H1 (cell line): ENCODE measurements around the gene TXNL4A. TPM values are rescaled to one million over a fixed set of nuclear protein-coding genes. Genes with fewer than 3 reads are reported as not detected.

ENCODE experiments used
- CTCF ChIA-PET: fragments of 300-600 bp; sonication (Branson Sonifier 250); formaldehyde crosslinking; loops from one replicate; lab custom pipeline; 2021; ENCODE audit not compliant: partially characterized antibody; lab: Charles Lee
- POLR2A ChIA-PET: fragments of 300-600 bp; sonication (Branson Sonifier 250); formaldehyde crosslinking; loops from one replicate; lab custom pipeline; 2021; ENCODE audit warnings: inconsistent platforms; ENCODE audit not compliant: partially characterized antibody; lab: Charles Lee
- DNase-seq, 2 experiments: peaks; one replicate each; pipeline versions ENCODE4 v3.0.0 to v3.0.0-alpha.2; 2010 to 2022; ENCODE audit warnings: low spot score in 2 of 2, low read depth in 1 of 2, mixed read lengths in 1 of 2
- FAIRE-seq: peaks from 2 replicates; lab custom pipeline; 2011; peaks lifted over from hg19 to GRCh38; lab: Jason Lieb, UNC
- H2AFZ ChIP-seq: 2 replicates; pipeline ENCODE4 v1.8.1; 2012; ENCODE audit warnings: low read length, inconsistent platforms
- H2AK5ac ChIP-seq: 2 replicates; pipeline ENCODE4 v1.6.1; 2013; ENCODE audit warnings: low read depth, low read length
- H2BK120ac ChIP-seq: replicated peaks from 2 replicates; pipeline ENCODE3; 2013; ENCODE audit warnings: low read depth, low read length, inconsistent platforms
- H2BK12ac ChIP-seq: 2 replicates; pipeline ENCODE4 v1.6.1; 2013; ENCODE audit warnings: low read depth, low read length
- H2BK15ac ChIP-seq: 2 replicates; pipeline ENCODE4 v1.6.1; 2013; ENCODE audit warnings: low read length
- H2BK20ac ChIP-seq: 2 replicates; pipeline ENCODE4 v1.6.1; 2013; ENCODE audit warnings: low read length
- H2BK5ac ChIP-seq: 2 replicates; pipeline ENCODE4 v1.6.1; 2013; ENCODE audit warnings: low read depth, low read length
- H3K14ac ChIP-seq: 2 replicates; pipeline ENCODE4 v1.6.1; 2013; ENCODE audit warnings: inconsistent platforms; ENCODE audit not compliant: insufficient read length
- H3K18ac ChIP-seq: 2 replicates; pipeline ENCODE4 v1.6.1; 2013; ENCODE audit warnings: low read length; ENCODE audit errors: extremely low read depth
- H3K23ac ChIP-seq: 2 replicates; pipeline ENCODE4 v1.6.1; 2013; ENCODE audit warnings: inconsistent platforms; ENCODE audit not compliant: insufficient read length
- H3K23me2 ChIP-seq: 2 replicates; pipeline ENCODE4 v1.6.1; 2013; ENCODE audit warnings: low read depth, low read length
- H3K27ac ChIP-seq: 2 replicates; pipeline ENCODE4 v1.6.1; 2011; ENCODE audit warnings: low read depth, low read length, inconsistent platforms
- H3K27me3 ChIP-seq, 4 experiments: replicated peaks in 1 of 4; 1 replicate in 1 of 4; 2 replicates in 3 of 4; pipeline versions ENCODE4 v1.6.1 to v1.8.1; 2011 to 2013; ENCODE audit warnings: low read length in 3 of 4, mild to moderate bottlenecking in 3 of 4, inconsistent platforms in 2 of 4, mixed read lengths in 2 of 4, moderate library complexity in 1 of 4; ENCODE audit not compliant: control insufficient read depth in 3 of 4, insufficient read depth in 3 of 4; ENCODE audit errors: extremely low read depth in 1 of 4
- H3K36me3 ChIP-seq, 4 experiments: 2 replicates each; pipeline versions ENCODE4 v1.6.1 to v1.8.1; 2011 to 2013; ENCODE audit warnings: mild to moderate bottlenecking in 4 of 4, low read length in 3 of 4, moderate library complexity in 2 of 4, control low read depth in 1 of 4, inconsistent platforms in 1 of 4; ENCODE audit not compliant: insufficient read depth in 4 of 4, control insufficient read depth in 2 of 4
- H3K4ac ChIP-seq: replicated peaks from 2 replicates; pipeline ENCODE3; 2013; ENCODE audit warnings: low read length, low read depth, mixed read lengths, inconsistent platforms; ENCODE audit not compliant: insufficient read length
- H3K4me1 ChIP-seq, 4 experiments: replicated peaks in 1 of 4; 1 replicate in 1 of 4; 2 replicates in 3 of 4; pipeline versions ENCODE4 v1.6.1 to v1.8.1; 2011 to 2013; ENCODE audit warnings: low read length in 3 of 4, inconsistent platforms in 2 of 4, mixed read lengths in 1 of 4; ENCODE audit not compliant: insufficient read depth in 4 of 4, control insufficient read depth in 3 of 4
- H3K4me2 ChIP-seq, 2 experiments: 2 replicates each; pipeline versions ENCODE4 v1.6.1 to v1.8.1; 2011 to 2013; ENCODE audit warnings: low read depth in 2 of 2, low read length in 2 of 2, control low read depth in 1 of 2, inconsistent platforms in 1 of 2, mild to moderate bottlenecking in 1 of 2; ENCODE audit not compliant: insufficient read depth in 1 of 2
- H3K4me3 ChIP-seq, 4 experiments: fragments of 200-600, 300-600 bp in 1 of 4; sonication (generic), shearing (Covaris generic), sonication (Bioruptor Twin) in 1 of 4; 2 replicates each; pipeline versions ENCODE4 v1.5.1 to v1.8.1; 2011 to 2016; ENCODE audit warnings: low read length in 4 of 4, low read depth in 3 of 4, control low read depth in 2 of 4, inconsistent platforms in 2 of 4, mild to moderate bottlenecking in 2 of 4, mixed read lengths in 1 of 4, moderate library complexity in 1 of 4; ENCODE audit not compliant: insufficient read depth in 2 of 4; ENCODE audit errors: extremely low read depth in 1 of 4
- H3K56ac ChIP-seq: replicated peaks from 2 replicates; pipeline ENCODE3; 2013; ENCODE audit warnings: low read depth, mild to moderate bottlenecking, mixed read lengths, low read length, inconsistent platforms; ENCODE audit not compliant: insufficient read length
- H3K79me1 ChIP-seq: 2 replicates; pipeline ENCODE4 v1.6.1; 2013; ENCODE audit warnings: low read depth, low read length, control low read depth
- H3K79me2 ChIP-seq, 2 experiments: 2 replicates each; pipeline versions ENCODE4 v1.6.1 to v1.8.1; 2012 to 2013; ENCODE audit warnings: low read length in 2 of 2, mild to moderate bottlenecking in 2 of 2, inconsistent platforms in 1 of 2; ENCODE audit not compliant: insufficient read depth in 2 of 2, control insufficient read depth in 1 of 2
- H3K9ac ChIP-seq, 4 experiments: replicated peaks in 1 of 4; 1 replicate in 1 of 4; 2 replicates in 3 of 4; pipeline versions ENCODE4 v1.6.1 to v1.8.1; 2011 to 2013; ENCODE audit warnings: low read depth in 3 of 4, low read length in 3 of 4, control low read depth in 2 of 4, mild to moderate bottlenecking in 2 of 4, moderate library complexity in 2 of 4, inconsistent platforms in 1 of 4; ENCODE audit errors: extremely low read depth in 1 of 4
- H3K9me3 ChIP-seq, 2 experiments: 2 replicates each; pipeline versions ENCODE4 v1.6.1 to v1.8.1; 2012 to 2013; ENCODE audit warnings: mild to moderate bottlenecking in 2 of 2, moderate library complexity in 2 of 2, control low read depth in 1 of 2, inconsistent platforms in 1 of 2, low read depth in 1 of 2, low read length in 1 of 2, mixed read lengths in 1 of 2; ENCODE audit not compliant: insufficient read depth in 2 of 2
- H4K20me1 ChIP-seq, 2 experiments: replicated peaks in 1 of 2; 2 replicates each; pipeline versions ENCODE3 to v1.8.1; 2011 to 2013; ENCODE audit warnings: inconsistent platforms in 2 of 2, low read length in 2 of 2, mild to moderate bottlenecking in 1 of 2; ENCODE audit not compliant: insufficient read depth in 2 of 2, control insufficient read depth in 1 of 2
- H4K5ac ChIP-seq: 2 replicates; pipeline ENCODE4 v1.6.1; 2013; ENCODE audit warnings: low read length, low read depth, mixed read lengths, inconsistent platforms; ENCODE audit not compliant: insufficient read length
- H4K8ac ChIP-seq: 2 replicates; pipeline ENCODE4 v1.8.0; 2013; ENCODE audit warnings: mild to moderate bottlenecking, moderate library complexity, low read length, inconsistent platforms; ENCODE audit not compliant: insufficient read depth; ENCODE audit errors: extremely low read depth
- H4K91ac ChIP-seq: replicated peaks from 2 replicates; pipeline ENCODE3; 2013; ENCODE audit warnings: low read length, mixed read lengths, inconsistent platforms; ENCODE audit not compliant: insufficient read length
- HDAC2 ChIP-seq, 2 experiments: fragments of 300-600 bp in 1 of 2; sonication (generic) in 1 of 2; IDR thresholded peaks; 2 replicates each; pipeline ENCODE4 v1.6.1; 2011 to 2012; ENCODE audit warnings: low read depth in 2 of 2, low read length in 2 of 2, mild to moderate bottlenecking in 2 of 2, moderate library complexity in 2 of 2, borderline replicate concordance in 1 of 2, inconsistent platforms in 1 of 2
- HDAC6 ChIP-seq: IDR thresholded peaks from one replicate; pipeline ENCODE4 v1.7.1; 2012; ENCODE audit warnings: low read depth, mild to moderate bottlenecking, inconsistent platforms, low read length, moderate library complexity
- RAD21 ChIP-seq, 2 experiments: IDR thresholded peaks in 1 of 2; conservative IDR thresholded peaks in 1 of 2; 2 replicates each; pipeline ENCODE4 v1.6.1; 2011; ENCODE audit warnings: low read depth in 2 of 2, low read length in 2 of 2, improper control_type of control experiment in 1 of 2, inconsistent platforms in 1 of 2, mild to moderate bottlenecking in 1 of 2, moderate library complexity in 1 of 2
- WGBS, 2 experiments: shearing (Covaris generic) in 1 of 2; methylation state at CpG; one replicate each; pipeline versions ENCODE4 v1.1.6 to v1.1.7; 2013 to 2015; ENCODE audit warnings: low lambda C conversion rate in 2 of 2, mixed read lengths in 2 of 2, inconsistent platforms in 1 of 2, low coverage in 1 of 2, missing lambda C conversion rate in 1 of 2; ENCODE audit not compliant: insufficient replicate concordance in 2 of 2, insufficient coverage in 1 of 2, insufficient read length in 1 of 2; ENCODE audit errors: extremely low coverage in 1 of 2, missing lambda C conversion rate in 1 of 2; 5-methylcytosine and 5-hydroxymethylcytosine counted together
- polyA plus RNA-seq, 7 experiments: library from polyadenylated mRNA; depleted of rRNA in 3 of 7; stranded (reverse) in 5 of 7; unstranded in 2 of 7; fragments of >200 nt in 5 of 7; fragments of 200-250 nt in 2 of 7; gene quantifications; 1 replicate in 5 of 7; 2 replicates in 1 of 7; 4 replicates in 1 of 7; pipeline versions ENCODE4 v1.2.1 to v1.2.3, GENCODE V29; 2011 to 2013; ENCODE audit warnings: missing spikeins in 2 of 7, mixed read lengths in 2 of 7
- total RNA-seq: library from RNA; stranded (reverse); fragmentation: NEBNext Ultra II Directional; extraction: Animal tissue kit (Norgen Biotek cat#: 25700); gene quantifications from 2 replicates; pipeline ENCODE4 v1.2.1, GENCODE V29; 2021
- TF ChIP-seq, protein P1 (sequence below), 3 experiments: IDR thresholded peaks; 1 replicate in 2 of 3; 2 replicates in 1 of 3; pipeline versions ENCODE4 v1.5.1 to v1.6.1; 2011; ENCODE audit warnings: low read length in 3 of 3, mild to moderate bottlenecking in 3 of 3, inconsistent platforms in 2 of 3, low read depth in 1 of 3, moderate library complexity in 1 of 3; ENCODE audit not compliant: insufficient read depth in 1 of 3; ENCODE audit errors: control extremely low read depth in 1 of 3

The TXNL4A gene
- total and polyA plus RNA-seq, 2 of the 8 experiments (the other 6 are each of a cell fraction or from before 2014, with no cell fraction given) = 169 to 181 TPM

DNA sequence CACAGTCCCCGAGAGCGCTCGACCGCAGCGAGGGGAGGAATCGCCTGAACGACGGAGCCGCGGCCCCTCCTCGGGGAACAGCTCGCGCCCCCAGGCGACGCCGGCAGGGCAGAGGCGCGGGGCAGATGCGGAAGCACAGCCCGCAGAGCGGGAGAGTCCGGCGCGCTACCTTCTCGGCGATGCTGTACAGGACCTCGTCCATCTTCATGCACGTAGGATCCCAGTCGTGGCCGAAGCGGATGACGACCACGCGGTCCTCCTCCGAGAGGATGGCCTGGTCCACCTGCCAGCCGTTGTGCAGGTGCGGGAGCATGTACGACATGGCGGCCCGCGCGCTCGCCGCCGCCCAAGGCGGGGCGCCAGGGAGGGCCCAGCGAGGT, 302 bp downstream of the TXNL4A start:
- Histone ChIP-seq H4K20me1 (peaks cover 11 to 16% of the 10 kb centered on the region in 2 experiments), H3K36me3 (peaks cover 3 to 27% (median 8%) of the 10 kb centered on the region in 4 experiments; a peak in 5 of 8 replicates), H3K79me1 (0 out of 2 replicates have a peak, but pooled peaks cover 5% of the 10 kb centered on the region), H4K8ac (peak overlapping the region; percentile 91; the same call in 1 of the 2 replicates), H4K5ac (peak overlapping the region; percentile 95), H3K9ac (peak overlapping the region; percentile 80 to 90 (median 88)), H3K14ac (no peak overlapping the region), H3K79me2 (peaks cover 33 to 51% of the 10 kb centered on the region in 2 experiments), H2BK20ac (0 out of 2 replicates have a peak overlapping the region, but pooled peaks have one; percentile 21), H3K4me2 (peak overlapping the region; percentile 74 to 82), H3K18ac (peak overlapping the region; percentile 98), H3K9me3 (no peaks in the 10 kb centered on the region), H3K4me1 (peaks cover 0 to 5% (median 2%) of the 10 kb centered on the region in 4 experiments; a peak in 2 of 7 replicates), H2AK5ac (no peak overlapping the region), H3K23ac (no peak overlapping the region), H4K91ac (peak overlapping the region; percentile 93), H3K23me2 (peaks cover 5% of the 10 kb centered on the region; the same call in 1 of the 2 replicates), H2BK120ac (no peak overlapping the region), H3K27me3 (no peaks in the 10 kb centered on the region), H3K27ac (peak overlapping the region; percentile 87), H3K4me3 (peak overlapping the region; percentile 64 to 94 (median 86)), H2BK15ac (peak overlapping the region; percentile 77; the same call in 1 of the 2 replicates), H2AFZ (peak overlapping the region; percentile 60; the same call in 1 of the 2 replicates), H3K4ac (peak overlapping the region; percentile 99), H3K56ac (peak overlapping the region; percentile 69), H2BK5ac (peak overlapping the region; percentile 88; the same call in 1 of the 2 replicates), H2BK12ac (no peak overlapping the region; the same call in 1 of the 2 replicates)
- DNase-seq (peak in 1 of 2 experiments; percentile 81), FAIRE-seq (no peak)
- CTCF ChIA-PET = interaction anchor here (0.7 to 3.1 kb wide), 7 partner anchors 15 to 222 kb away, joined by 3 to 11 read pairs (median 4); no protein-coding TSS in a partner anchor
- 1% methylated on average over 28 of the region's 48 CpGs; no CpG with 5 or more reads in 1 of the 2 experiments for WGBS, 2 experiments
- POLR2A ChIA-PET = interaction anchor here (0.7 to 2.2 kb wide), 8 partner anchors 9 to 122 kb away, joined by 3 to 11 read pairs (median 4); no protein-coding TSS in a partner anchor
- TF ChIP-seq RAD21 (IDR thresholded peaks at IDR 0.05 in 1 of 2, conservative IDR thresholded peaks at IDR 0.05 in 1 of 2; ENCODE audit: low read depth in 2 of 2, low read length in 2 of 2) (peak; percentile 17 to 30; a peak in 1 of 4 replicates), HDAC2 (IDR thresholded peaks at IDR 0.05; ENCODE audit: borderline replicate concordance in 1 of 2, low read depth in 2 of 2, low read length in 2 of 2) (peak in 1 of 2 experiments; percentile 79; a peak in 1 of 4 replicates), HDAC6 (no peak)
- TF ChIP-seq, protein P1, sequence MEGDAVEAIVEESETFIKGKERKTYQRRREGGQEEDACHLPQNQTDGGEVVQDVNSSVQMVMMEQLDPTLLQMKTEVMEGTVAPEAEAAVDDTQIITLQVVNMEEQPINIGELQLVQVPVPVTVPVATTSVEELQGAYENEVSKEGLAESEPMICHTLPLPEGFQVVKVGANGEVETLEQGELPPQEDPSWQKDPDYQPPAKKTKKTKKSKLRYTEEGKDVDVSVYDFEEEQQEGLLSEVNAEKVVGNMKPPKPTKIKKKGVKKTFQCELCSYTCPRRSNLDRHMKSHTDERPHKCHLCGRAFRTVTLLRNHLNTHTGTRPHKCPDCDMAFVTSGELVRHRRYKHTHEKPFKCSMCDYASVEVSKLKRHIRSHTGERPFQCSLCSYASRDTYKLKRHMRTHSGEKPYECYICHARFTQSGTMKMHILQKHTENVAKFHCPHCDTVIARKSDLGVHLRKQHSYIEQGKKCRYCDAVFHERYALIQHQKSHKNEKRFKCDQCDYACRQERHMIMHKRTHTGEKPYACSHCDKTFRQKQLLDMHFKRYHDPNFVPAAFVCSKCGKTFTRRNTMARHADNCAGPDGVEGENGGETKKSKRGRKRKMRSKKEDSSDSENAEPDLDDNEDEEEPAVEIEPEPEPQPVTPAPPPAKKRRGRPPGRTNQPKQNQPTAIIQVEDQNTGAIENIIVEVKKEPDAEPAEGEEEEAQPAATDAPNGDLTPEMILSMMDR (IDR thresholded peaks at IDR 0.05; ENCODE audit: control extremely low read depth in 1 of 3, insufficient read depth in 1 of 3, low read depth in 1 of 3, low read length in 3 of 3) = peak in 2 of 3 experiments; percentile 19 to 33; a peak in 2 of 4 replicates
